MV-4-11 (cell line): ENCODE results near the gene KCND3.

ENCODE experiments used
- DNase-seq: peaks from one replicate; lab custom pipeline; 2025; lab: John Stamatoyannopoulos, UW

The KCND3 gene

DNA sequence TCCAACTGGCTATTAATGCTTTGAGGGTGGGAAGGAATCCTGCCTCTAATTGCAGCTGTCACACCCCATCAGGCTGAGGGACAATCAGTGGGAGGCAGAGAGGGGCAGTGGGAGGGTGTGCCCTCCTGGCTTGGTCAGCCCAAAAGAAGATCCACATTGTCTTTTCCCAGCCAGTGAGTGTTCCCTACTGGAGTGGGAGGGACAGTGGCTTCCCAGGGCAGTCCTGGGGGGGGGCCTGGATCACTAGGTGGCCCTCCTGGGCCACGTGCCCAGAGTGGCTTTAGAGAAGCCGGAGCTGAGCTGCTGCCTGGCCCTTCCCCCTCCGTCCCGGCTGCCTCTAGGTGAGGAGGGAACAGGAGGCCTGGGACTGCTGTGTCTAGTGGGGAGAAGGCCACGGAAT, 264.3 kb downstream of the KCND3 start:
- DNase-seq = no peak

DNA sequence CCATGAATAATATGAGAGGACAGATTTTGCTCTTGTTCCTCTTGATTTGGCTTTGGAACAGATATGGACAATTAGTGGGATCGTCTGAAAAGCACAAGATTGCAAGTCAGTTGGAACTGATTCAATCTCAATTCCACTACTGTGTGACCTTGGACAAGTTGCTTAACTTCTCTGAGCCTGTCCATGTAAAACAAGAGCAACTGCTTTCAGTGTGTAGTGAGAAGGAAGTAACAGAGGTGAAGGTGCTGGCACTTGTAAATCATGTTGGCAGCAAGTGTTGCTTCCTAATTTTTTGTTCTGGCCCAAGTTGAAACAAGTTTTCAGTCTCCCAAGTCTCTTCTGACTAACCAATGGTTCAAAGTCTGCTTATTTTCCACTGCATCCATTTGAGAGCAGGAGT, 265.6 kb downstream of the KCND3 start:
- no peak for DNase-seq

- no peak for DNase-seq
Observed at GRCh38 chr1:111723091-111723806, 266.2 kb downstream of the KCND3 start.

- DNase-seq = no peak
Observed at GRCh38 chr1:111720977-111721786, 268.3 kb downstream of the KCND3 start.
